Spinal cord (tissue), 10 donors: ENCODE results near the gene GRM7. TPM values are rescaled to one million over a fixed set of nuclear protein-coding genes. Genes with fewer than 3 reads are reported as not detected.

ENCODE experiments used
- DNase-seq, 6 donors: peaks; one replicate each; pipeline versions ENCODE4 v3.0.0 to v3.0.0-alpha.2; 2013 to 2015; ENCODE audit warnings: low spot score in 6 of 6, low read depth in 4 of 6
- H3K27ac ChIP-seq: one replicate; pipeline ENCODE4 v1.5.1; 2013; ENCODE audit warnings: low read depth, low read length, control low read depth
- H3K27me3 ChIP-seq: one replicate; pipeline ENCODE4 v1.6.1; 2013; ENCODE audit warnings: low read length; ENCODE audit not compliant: control insufficient read depth, insufficient read depth
- H3K36me3 ChIP-seq: one replicate; pipeline ENCODE4 v1.6.1; 2013; ENCODE audit warnings: low read length; ENCODE audit not compliant: control insufficient read depth, insufficient read depth
- H3K4me1 ChIP-seq: one replicate; pipeline ENCODE4 v1.6.1; 2013; ENCODE audit warnings: low read length; ENCODE audit not compliant: control insufficient read depth, insufficient read depth
- H3K4me3 ChIP-seq: one replicate; pipeline ENCODE4 v1.5.1; 2013; ENCODE audit warnings: low read depth, low read length, control low read depth
- H3K9me3 ChIP-seq: one replicate; pipeline ENCODE4 v1.6.1; 2013; ENCODE audit warnings: low read length; ENCODE audit not compliant: control insufficient read depth, insufficient read depth
- WGBS: methylation state at CpG from one replicate; pipeline ENCODE4 v1.1.5; 2013; ENCODE audit warnings: missing lambda C conversion rate; ENCODE audit not compliant: insufficient coverage; 5-methylcytosine and 5-hydroxymethylcytosine counted together
- long read RNA-seq, 4 donors: transcript quantifications; one replicate each; lab custom pipeline, GENCODE V29; 2026
- polyA plus RNA-seq, 2 donors: library from polyadenylated mRNA; unstranded; fragments of 120-200 nt; gene quantifications; one replicate each; pipeline ENCODE4 v1.2.1, GENCODE V29; 2013; ENCODE audit not compliant: insufficient read length in 2 of 2
- total RNA-seq, 2 donors: library from RNA; depleted of rRNA in 1 of 2; stranded (reverse); fragments of 120-200 nt in 1 of 2; fragments of >200 nt in 1 of 2; gene quantifications; one replicate each; pipeline versions ENCODE4 v1.2.3 to v1.2.4, GENCODE V29; 2013 to 2014
- donor health status: healthy.

Gene GRM7
- 10 to 100 TPM in 1 of 2 donors, 1 to 10 TPM in 1; 9.6 to 37.0 TPM for total RNA-seq
- 10 to 100 TPM; 29.9 to 30.8 TPM for polyA plus RNA-seq
- long read RNA-seq, donor 1, partial matches to known transcripts: 11 of 11 reads
- long read RNA-seq, donor 1, other reads (novel, unspliced or antisense): 0 of 11 reads
- long read RNA-seq, donor 2: 0 reads
- long read RNA-seq, donor 3: 0 reads
- long read RNA-seq, donor 4: 0 reads

GRCh38 chr3:6860954-6861624 lies at the start of gene GRM7:
Gene GRM7, plus strand, starts transcription at chr3:6861115.
- Histone ChIP-seq H3K9me3 (no peaks in the 10 kb centered on the region), H3K4me1 (peaks cover 24% of the 10 kb centered on the region), H3K36me3 (no peaks in the 10 kb centered on the region), H3K27me3 (peaks cover 25% of the 10 kb centered on the region), H3K27ac (peak within 1 kb of the TSS; percentile 42), H3K4me3 (peak within 1 kb of the TSS; percentile 67)
- peak; percentile 63 to 98 (median 80) for DNase-seq
- WGBS: under 1% methylated on average over 59 of the region's 62 CpGs

- no peaks in the 10 kb centered on the region for H3K27me3 ChIP-seq
- no peaks in the 10 kb centered on the region for H3K9me3 ChIP-seq
- no peak overlapping the region for H3K4me3 ChIP-seq
- H3K27ac ChIP-seq: no peak overlapping the region
- no peak for DNase-seq
- H3K36me3 ChIP-seq: no peaks in the 10 kb centered on the region
- no peaks in the 10 kb centered on the region for H3K4me1 ChIP-seq
- WGBS: no CpG with 5 or more reads among the region's 3 CpGs
Observed at GRCh38 chr3:6821411-6821810, 39.5 kb upstream of the GRM7 start.

GRCh38 chr3:6825524-6825923 lies 35.4 kb upstream of the GRM7 start:
- H3K36me3 ChIP-seq: no peaks in the 10 kb centered on the region

DNA sequence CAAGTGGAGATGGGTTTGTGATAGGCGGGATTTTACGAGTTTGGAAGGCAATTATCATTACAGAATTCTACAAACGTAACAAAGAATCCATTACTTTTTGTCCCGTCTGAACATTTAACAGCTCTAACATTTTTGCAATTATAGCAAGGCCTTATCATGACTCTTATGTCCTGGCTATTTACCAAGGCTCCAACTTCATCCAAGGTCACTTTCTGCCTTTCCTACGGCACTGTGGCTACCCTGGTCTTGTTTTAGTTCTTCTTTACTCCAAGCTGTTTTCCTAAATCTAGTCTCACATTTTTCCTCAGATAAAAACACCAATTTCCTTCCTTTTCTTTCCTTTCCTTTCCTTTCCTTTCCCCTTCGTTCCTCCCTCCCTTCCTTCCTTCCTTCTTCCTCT lies 33.5 kb upstream of the GRM7 start:
- no peaks in the 10 kb centered on the region for H3K36me3 ChIP-seq

More at GRCh38 chr3:6825524-6825923, 35.4 kb upstream of the GRM7 start:
- Histone ChIP-seq H3K27me3 (no peaks in the 10 kb centered on the region), H3K27ac (no peak overlapping the region), H3K4me3 (no peak overlapping the region), H3K9me3 (no peaks in the 10 kb centered on the region), H3K4me1 (no peaks in the 10 kb centered on the region)
- WGBS: 63% methylated on average over 1 of the region's 1 CpG
- DNase-seq: peak in 2 of 6 donors; percentile 66 to 77

DNA sequence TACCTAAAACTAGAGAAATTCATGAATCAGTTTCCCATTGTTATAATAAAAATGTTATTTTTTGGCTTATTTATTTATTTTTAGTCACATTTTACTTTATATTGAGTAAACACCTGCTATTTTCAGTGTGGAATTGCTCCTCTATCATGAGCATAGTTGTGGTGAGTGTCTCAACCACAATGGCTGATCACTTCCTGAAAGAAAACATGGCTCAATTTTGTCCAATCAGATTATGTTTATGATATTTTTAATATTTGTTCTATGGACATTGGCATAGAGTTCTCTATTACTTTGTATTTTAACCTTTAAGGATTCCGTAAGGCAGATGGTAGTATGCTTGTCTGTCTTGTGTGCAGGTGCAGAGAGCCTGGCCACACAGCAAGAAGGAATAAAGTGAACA lies 16.2 kb upstream of the GRM7 start:
- H3K9me3 ChIP-seq: peaks cover 1% of the 10 kb centered on the region
- no peaks in the 10 kb centered on the region for H3K4me1 ChIP-seq
- no peaks in the 10 kb centered on the region for H3K36me3 ChIP-seq
- no peak for DNase-seq
- WGBS: no CpG with 5 or more reads among the region's 1 CpG
- no peaks in the 10 kb centered on the region for H3K27me3 ChIP-seq
- H3K4me3 ChIP-seq: no peak overlapping the region
- H3K27ac ChIP-seq: no peak overlapping the region

More for the DNA sequence above, 33.5 kb upstream of the GRM7 start:
- no peak for DNase-seq
- no peak overlapping the region for H3K4me3 ChIP-seq
- no peaks in the 10 kb centered on the region for H3K4me1 ChIP-seq
- H3K27ac ChIP-seq: no peak overlapping the region
- no peaks in the 10 kb centered on the region for H3K27me3 ChIP-seq
- no peaks in the 10 kb centered on the region for H3K9me3 ChIP-seq
- 84% methylated on average over 4 of the region's 6 CpGs for WGBS

- H3K27ac ChIP-seq: no peak overlapping the region
- no peaks in the 10 kb centered on the region for H3K9me3 ChIP-seq
- DNase-seq: no peak
- no peaks in the 10 kb centered on the region for H3K4me1 ChIP-seq
- no peaks in the 10 kb centered on the region for H3K27me3 ChIP-seq
- WGBS: no CpG with 5 or more reads among the region's 2 CpGs
- no peak overlapping the region for H3K4me3 ChIP-seq
- H3K36me3 ChIP-seq: no peaks in the 10 kb centered on the region
Observed at GRCh38 chr3:6854184-6854583, 6.7 kb upstream of the GRM7 start.

GRCh38 chr3:6857510-6857909 lies 3.4 kb upstream of the GRM7 start:
- no peaks in the 10 kb centered on the region for H3K9me3 ChIP-seq
- H3K27ac ChIP-seq: no peak overlapping the region
- no peak overlapping the region for H3K4me3 ChIP-seq
- WGBS: no CpG with 5 or more reads among the region's 5 CpGs
- H3K36me3 ChIP-seq: no peaks in the 10 kb centered on the region
- no peak for DNase-seq
- peaks cover 8% of the 10 kb centered on the region for H3K27me3 ChIP-seq
- H3K4me1 ChIP-seq: peaks cover 20% of the 10 kb centered on the region

DNA sequence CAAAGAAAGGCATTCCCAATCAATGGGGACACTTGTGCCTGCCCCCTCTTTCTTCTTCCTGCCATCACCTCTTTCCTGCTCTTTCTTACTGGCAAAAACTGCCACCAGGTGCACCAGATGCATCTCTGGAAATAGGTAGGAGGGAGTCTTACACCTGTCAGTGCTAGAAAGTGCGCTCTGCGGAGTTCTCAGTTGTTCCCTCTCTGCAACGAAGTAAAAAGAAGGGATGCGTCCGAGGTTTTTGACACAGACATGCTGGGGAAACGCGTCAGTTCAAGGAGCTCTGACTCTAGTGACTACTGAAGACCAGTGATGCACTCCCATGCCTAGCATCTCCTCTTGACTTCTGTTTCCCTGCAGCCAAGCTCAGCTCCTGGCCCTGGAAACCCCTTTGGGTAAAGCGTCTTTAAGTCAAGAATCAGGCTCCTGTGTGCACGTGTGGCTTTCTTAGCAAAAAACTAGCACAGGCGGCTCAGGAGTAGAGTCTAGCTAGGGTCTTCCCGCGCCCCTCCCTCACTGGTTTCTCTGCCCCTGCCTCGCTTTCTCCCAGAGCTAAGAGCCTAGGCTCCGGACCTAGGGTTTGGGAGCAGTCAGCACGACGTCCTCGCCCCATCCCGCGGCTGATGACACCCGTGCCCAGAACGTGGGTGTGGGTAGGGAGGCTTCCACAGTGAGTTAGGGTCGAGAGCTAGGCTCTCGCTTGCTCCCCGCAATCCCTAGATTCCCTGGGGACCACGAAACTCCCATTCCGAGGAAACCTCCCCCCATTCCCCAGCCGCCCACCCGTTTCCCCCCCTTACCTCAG lies 564 bp upstream of the GRM7 start:
- H3K9me3 ChIP-seq: no peaks in the 10 kb centered on the region
- peaks cover 25% of the 10 kb centered on the region for H3K27me3 ChIP-seq
- peak in 4 of 6 donors; percentile 36 to 74 (median 54) for DNase-seq
- peak overlapping the region; percentile 3 for H3K27ac ChIP-seq
- peaks cover 24% of the 10 kb centered on the region for H3K4me1 ChIP-seq
- peak overlapping the region; percentile 67 for H3K4me3 ChIP-seq
- WGBS: 2% methylated on average over 19 of the region's 28 CpGs
- no peaks in the 10 kb centered on the region for H3K36me3 ChIP-seq

DNA sequence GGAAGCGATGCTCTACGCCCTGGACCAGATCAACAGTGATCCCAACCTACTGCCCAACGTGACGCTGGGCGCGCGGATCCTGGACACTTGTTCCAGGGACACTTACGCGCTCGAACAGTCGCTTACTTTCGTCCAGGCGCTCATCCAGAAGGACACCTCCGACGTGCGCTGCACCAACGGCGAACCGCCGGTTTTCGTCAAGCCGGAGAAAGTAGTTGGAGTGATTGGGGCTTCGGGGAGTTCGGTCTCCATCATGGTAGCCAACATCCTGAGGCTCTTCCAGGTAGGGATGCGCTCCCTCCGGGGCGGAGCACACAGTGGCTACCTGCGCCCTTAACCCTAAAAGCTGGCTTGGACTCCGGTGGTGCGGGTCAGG lies 698 bp downstream of the GRM7 start:
- DNase-seq: peak in 2 of 6 donors; percentile 65 to 71
- Histone ChIP-seq H3K27ac (peak overlapping the region; percentile 42), H3K36me3 (no peaks in the 10 kb centered on the region), H3K27me3 (peaks cover 25% of the 10 kb centered on the region), H3K4me1 (peaks cover 24% of the 10 kb centered on the region), H3K4me3 (peak overlapping the region; percentile 67), H3K9me3 (no peaks in the 10 kb centered on the region)
- WGBS: under 1% methylated on average over 30 of the region's 30 CpGs
